ENCODE measurements around the gene HSPA4L.

GRCh38 chr4:127772769-127773671, 9.1 kb upstream of the HSPA4L start:
- TF ChIP-seq REST (IDR thresholded peaks at IDR 0.05; ENCODE audit: low read depth, low read length) (no peak), FOXM1 (IDR thresholded peaks at IDR 0.05; ENCODE audit: low read depth, low read length) (no peak), NFYA (IDR thresholded peaks at IDR 0.05; ENCODE audit: borderline replicate concordance, low read depth, low read length) (no peak), CBX5 (IDR thresholded peaks at IDR 0.05; ENCODE audit: low read depth) (no peak), SUZ12 (IDR thresholded peaks at IDR 0.05; ENCODE audit: unreplicated experiment) (no peak), CTCF (IDR thresholded peaks at IDR 0.05 in 2 of 3, conservative IDR thresholded peaks at IDR 0.05 in 1 of 3; ENCODE audit: control insufficient read depth in 2 of 3, extremely low read depth in 1 of 3, insufficient read depth in 1 of 3, low read depth in 3 of 3, low read length in 3 of 3) (no peak), CHD4 (IDR thresholded peaks at IDR 0.05) (no peak), MAX (IDR thresholded peaks at IDR 0.05; ENCODE audit: low read depth, low read length) (no peak), EP300 (IDR thresholded peaks at IDR 0.05; ENCODE audit: borderline replicate concordance in 1 of 2, control insufficient read depth in 1 of 2, low read depth in 2 of 2, low read length in 2 of 2) (no peak), POLR2A (IDR thresholded peaks at IDR 0.05; ENCODE audit: low read depth, low read length) (no peak), ZNF274 (IDR thresholded peaks at IDR 0.05; ENCODE audit: insufficient read depth, insufficient read length) (no peak), SP1 (IDR thresholded peaks at IDR 0.05; ENCODE audit: low read depth, low read length) (no peak), ATF7 (IDR thresholded peaks at IDR 0.05; ENCODE audit: low read depth) (no peak)
- TF ChIP-seq, protein P1, sequence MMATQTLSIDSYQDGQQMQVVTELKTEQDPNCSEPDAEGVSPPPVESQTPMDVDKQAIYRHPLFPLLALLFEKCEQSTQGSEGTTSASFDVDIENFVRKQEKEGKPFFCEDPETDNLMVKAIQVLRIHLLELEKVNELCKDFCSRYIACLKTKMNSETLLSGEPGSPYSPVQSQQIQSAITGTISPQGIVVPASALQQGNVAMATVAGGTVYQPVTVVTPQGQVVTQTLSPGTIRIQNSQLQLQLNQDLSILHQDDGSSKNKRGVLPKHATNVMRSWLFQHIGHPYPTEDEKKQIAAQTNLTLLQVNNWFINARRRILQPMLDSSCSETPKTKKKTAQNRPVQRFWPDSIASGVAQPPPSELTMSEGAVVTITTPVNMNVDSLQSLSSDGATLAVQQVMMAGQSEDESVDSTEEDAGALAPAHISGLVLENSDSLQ (IDR thresholded peaks at IDR 0.05) = no peak
